GM19372 (cell line): ENCODE measurements around the gene TP53TG3C.
"Not testable (repeated sequence)": the region's sequence is repeated elsewhere in the genome, so short reads cannot be mapped to it uniquely, and the experiment has no call there.

ENCODE experiments used
- ATAC-seq: cut with Tn5 transposase; IDR thresholded peaks from one replicate; pipeline ENCODE4 v1.9.1; 2021; ENCODE audit warnings: mild to moderate bottlenecking, low read depth, moderate library complexity; ENCODE audit not compliant: unreplicated experiment

The TP53TG3C gene

GRCh38 chr16:33193926-33194325 is at the start of gene TP53TG3C:
TSS of gene TP53TG3C (plus strand) at chr16:33194226. CDS start at chr16:33194294, 68 bp downstream.
- ATAC-seq, result not testable (repeated sequence)
